ENCODE measurements around the gene PPP1R8. TPM values are rescaled to one million over a fixed set of nuclear protein-coding genes. Genes with fewer than 3 reads are reported as not detected.

PPP1R8 gene
- total and polyA plus RNA-seq, 10 donors = 22.5 to 39.1 (median 29.6) TPM

DNA sequence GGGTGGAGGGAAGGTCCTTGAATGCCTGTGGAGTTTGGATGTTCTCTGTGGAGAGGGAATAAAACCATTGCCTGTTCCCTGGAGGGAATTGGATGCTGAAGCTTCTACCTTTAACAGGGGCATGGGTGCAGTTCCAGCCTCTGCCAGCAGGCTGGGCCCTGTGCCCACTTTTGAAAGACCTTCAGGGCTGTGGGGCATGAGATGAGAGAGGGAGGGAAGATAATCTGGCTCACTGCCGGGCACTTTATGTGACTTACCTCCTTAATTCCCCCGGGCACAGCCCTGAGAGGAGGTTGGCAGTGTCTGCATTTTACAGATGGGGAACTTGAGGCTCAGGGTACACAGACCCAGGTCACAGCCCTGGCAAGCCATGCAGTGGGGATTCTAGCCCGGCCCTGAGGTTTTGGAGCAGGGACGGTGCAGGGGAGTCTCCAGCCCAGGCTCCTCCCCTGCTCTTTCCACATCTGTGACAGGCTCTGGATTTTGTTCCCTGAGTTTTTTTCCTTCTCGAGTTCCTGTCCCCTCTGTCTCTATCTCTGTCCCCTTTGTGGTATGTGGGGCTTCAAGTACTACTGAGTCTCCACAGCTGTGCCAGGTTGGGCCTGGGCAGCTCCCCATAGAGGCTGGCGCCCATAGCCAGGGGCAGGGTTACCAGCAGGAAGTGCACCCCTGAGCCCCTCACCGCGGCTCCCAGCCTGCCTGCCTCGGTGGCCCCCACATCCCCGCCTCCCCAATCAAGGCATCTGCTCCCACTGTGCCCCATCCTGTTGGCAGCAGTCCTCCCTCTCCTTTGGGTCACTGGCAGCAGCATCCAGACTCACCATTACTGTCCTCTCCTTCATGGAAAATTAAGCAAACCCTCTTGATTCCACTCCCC is 27.7 kb downstream of the PPP1R8 start:
- H3K9me3 ChIP-seq = no peaks in the 10 kb centered on the region
- H3K4me1 ChIP-seq = peaks cover 4 to 34% (median 24%) of the 10 kb centered on the region in 6 donors
- TF ChIP-seq CTCF (IDR thresholded peaks at IDR 0.05 in 8 of 11, conservative IDR thresholded peaks at IDR 0.05 in 3 of 11) = peak; percentile 91 to 99 (median 98)
- TF ChIP-seq POLR2A (IDR thresholded peaks at IDR 0.05) = no peak
- peak; percentile 28 to 87 (median 62) for TF ChIP-seq POLR2AphosphoS5 (IDR thresholded peaks at IDR 0.05)
- peak overlapping the region in 2 of 8 donors; percentile 5 to 46 for H3K4me3 ChIP-seq
- intact Hi-C loops (cut with DNase I; ENCODE audit: low total_unique reads) = loop anchor here (2.0 to 10.0 kb wide), 2 partner anchors 120 to 346 kb away; no protein-coding TSS in a partner anchor
- WGBS, 5 donors = 19 to 45% (median 27%) methylated on average over 9 to 10 of the region's 10 CpGs
- peak overlapping the region in 7 of 8 donors; percentile 9 to 85 (median 75) for H3K27ac ChIP-seq
- peak; percentile 95 for DNase-seq
- H3K36me3 ChIP-seq = no peaks in the 10 kb centered on the region
- H3K27me3 ChIP-seq (replicated peaks in 1 of 7) = no peaks in the 10 kb centered on the region

DNA sequence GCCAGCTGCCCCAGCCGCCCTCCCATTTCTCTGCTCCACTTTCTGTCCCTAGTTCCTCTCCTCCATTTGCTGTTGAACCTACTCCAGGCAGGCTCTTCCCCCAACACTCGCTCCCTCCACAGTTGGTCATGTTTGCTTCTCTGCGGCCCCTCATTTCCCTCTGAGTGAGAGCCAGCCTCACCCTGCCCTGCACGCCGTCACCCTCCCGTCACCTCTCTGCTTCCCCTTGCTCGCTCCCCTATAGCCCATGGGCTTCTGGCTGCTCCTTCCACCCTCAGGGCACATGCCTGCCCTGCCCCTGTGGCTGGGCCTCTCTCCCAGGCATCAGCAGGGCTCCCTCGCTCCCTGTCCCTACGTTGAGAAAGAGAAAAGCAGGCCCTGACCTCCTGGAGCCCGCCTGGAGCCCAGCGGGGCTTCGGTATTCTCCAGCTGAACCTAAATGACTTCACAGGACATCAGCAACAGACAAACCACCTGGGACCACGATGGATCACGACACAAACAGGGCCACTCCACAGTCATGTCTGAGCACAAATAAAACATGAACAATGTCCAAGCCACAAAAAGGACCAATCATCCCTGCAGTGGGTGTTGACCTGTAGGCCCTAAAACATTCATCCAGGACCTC is 28.5 kb downstream of the PPP1R8 start:
- no peaks in the 10 kb centered on the region for H3K9me3 ChIP-seq
- peak; percentile 80 for DNase-seq
- no peaks in the 10 kb centered on the region for H3K27me3 ChIP-seq (replicated peaks in 1 of 7)
- peak overlapping the region in 7 of 8 donors; percentile 9 to 85 (median 75) for H3K27ac ChIP-seq
- TF ChIP-seq CTCF (IDR thresholded peaks at IDR 0.05 in 8 of 11, conservative IDR thresholded peaks at IDR 0.05 in 3 of 11) (no peak), POLR2AphosphoS5 (IDR thresholded peaks at IDR 0.05) (peak in 2 of 3 donors; percentile 42 to 62)
- no peaks in the 10 kb centered on the region for H3K36me3 ChIP-seq
- WGBS, 5 donors = 77 to 83% (median 79%) methylated on average over 12 to 14 of the region's 14 CpGs
- peaks cover 11 to 42% (median 31%) of the 10 kb centered on the region in 6 donors for H3K4me1 ChIP-seq
- H3K4me3 ChIP-seq = no peak overlapping the region
- intact Hi-C loops (cut with DNase I; ENCODE audit: low total_unique reads) = loop anchor here (2.0 to 10.0 kb wide), 2 partner anchors 120 to 346 kb away; no protein-coding TSS in a partner anchor

DNA sequence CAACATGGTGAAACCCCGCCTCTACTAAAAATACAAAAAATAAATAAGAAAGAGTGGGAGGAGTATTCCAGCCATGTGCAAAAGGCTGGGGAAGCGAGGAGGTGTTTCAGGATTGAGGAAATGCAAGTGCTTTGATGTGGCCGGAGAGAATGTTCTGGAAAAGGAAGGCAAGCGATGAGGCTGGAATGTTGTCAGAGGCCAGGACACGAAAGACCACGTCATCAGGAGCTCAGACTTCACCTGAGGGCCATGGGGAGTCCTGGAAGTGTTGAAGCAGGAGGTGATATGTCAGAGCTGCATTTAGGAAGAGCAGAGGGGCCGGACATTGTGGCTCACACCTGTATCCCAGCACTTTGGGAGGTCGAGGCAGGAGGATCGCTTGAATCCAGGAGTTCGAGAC is 30.9 kb downstream of the PPP1R8 start:
- Histone ChIP-seq H3K4me3 (no peak overlapping the region), H3K27ac (peak overlapping the region in 2 of 8 donors; percentile 91 to 92), H3K9me3 (no peaks in the 10 kb centered on the region), H3K36me3 (no peaks in the 10 kb centered on the region), H3K27me3 (replicated peaks in 1 of 7) (no peaks in the 10 kb centered on the region), H3K4me1 (peaks cover 15 to 66% (median 44%) of the 10 kb centered on the region in 6 donors)
- DNase-seq = no peak
- intact Hi-C loops (cut with DNase I; ENCODE audit: low total_unique reads) = no loop called here
- 92 to 95% (median 94%) methylated on average over 10 of the region's 10 CpGs for WGBS, 5 donors
- TF ChIP-seq POLR2AphosphoS5 (IDR thresholded peaks at IDR 0.05) = no peak
- TF ChIP-seq POLR2A (IDR thresholded peaks at IDR 0.05) = no peak
- TF ChIP-seq CTCF (IDR thresholded peaks at IDR 0.05 in 8 of 11, conservative IDR thresholded peaks at IDR 0.05 in 3 of 11) = no peak

DNA sequence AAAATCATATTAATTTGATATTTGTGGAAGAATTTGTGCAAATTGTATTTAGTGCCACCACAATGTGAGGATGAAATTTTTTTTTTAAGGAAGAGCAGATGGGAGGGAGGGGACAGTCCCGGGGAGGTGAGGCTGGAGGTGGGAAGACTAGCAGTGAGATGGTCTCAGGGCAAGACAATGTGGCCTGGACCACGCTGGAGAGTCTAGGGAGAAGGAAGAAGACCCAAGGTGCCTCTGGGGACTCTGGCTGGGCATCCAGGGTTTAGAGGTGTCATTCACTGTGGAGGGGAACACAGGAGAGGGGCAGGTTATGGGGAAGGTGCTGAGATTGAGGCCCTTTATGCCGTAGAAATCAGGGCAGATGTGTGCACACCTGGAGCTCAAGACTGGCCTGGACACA is 31.4 kb downstream of the PPP1R8 start:
- no peaks in the 10 kb centered on the region for H3K36me3 ChIP-seq
- no peak for DNase-seq
- intact Hi-C loops (cut with DNase I; ENCODE audit: low total_unique reads) = no loop called here
- no peaks in the 10 kb centered on the region for H3K27me3 ChIP-seq (replicated peaks in 1 of 7)
- H3K4me3 ChIP-seq = peak overlapping the region in 1 of 8 donors; percentile 44
- 84 to 89% (median 86%) methylated on average over 3 of the region's 3 CpGs for WGBS, 5 donors
- TF ChIP-seq POLR2AphosphoS5 (IDR thresholded peaks at IDR 0.05) = no peak
- no peak for TF ChIP-seq POLR2A (IDR thresholded peaks at IDR 0.05)
- TF ChIP-seq CTCF (IDR thresholded peaks at IDR 0.05 in 8 of 11, conservative IDR thresholded peaks at IDR 0.05 in 3 of 11) = no peak
- peak overlapping the region in 6 of 8 donors; percentile 82 to 92 (median 88) for H3K27ac ChIP-seq
- no peaks in the 10 kb centered on the region for H3K9me3 ChIP-seq
- H3K4me1 ChIP-seq = peaks cover 15 to 69% (median 45%) of the 10 kb centered on the region in 6 donors

All from spleen (tissue), 11 donors.